Esophagus muscularis mucosa (tissue), 4 donors: ENCODE data around the gene RIC1. TPM values are rescaled to one million over a fixed set of nuclear protein-coding genes. Genes with fewer than 3 reads are reported as not detected.

Experiments
- DNase-seq: peaks from one replicate; pipeline ENCODE4 v3.0.0-alpha.2; 2017; ENCODE audit errors: extremely low spot score
- H3K27ac ChIP-seq, 4 donors: fragments of 200-600 bp; sonication (generic); replicated peaks in 1 of 4; 1 replicate in 3 of 4; 2 replicates in 1 of 4; pipeline ENCODE4 v1.5.1; 2016 to 2019; ENCODE audit warnings: mild to moderate bottlenecking in 1 of 4
- H3K27me3 ChIP-seq, 4 donors: fragments of 200-600 bp; sonication (generic); one replicate each; pipeline versions ENCODE4 v1.5.1 to v1.6.0; 2016 to 2019
- H3K36me3 ChIP-seq, 4 donors: fragments of 200-600 bp; sonication (generic); one replicate each; pipeline ENCODE4 v1.5.1; 2016 to 2019
- H3K4me1 ChIP-seq, 4 donors: fragments of 200-600 bp; sonication (generic); one replicate each; pipeline ENCODE4 v1.5.1; 2016 to 2019
- H3K4me3 ChIP-seq, 4 donors: fragments of 200-600 bp; sonication (generic); 1 replicate in 2 of 4; 2 replicates in 2 of 4; pipeline ENCODE4 v1.5.1; 2016 to 2019; ENCODE audit warnings: mild to moderate bottlenecking in 4 of 4, moderate library complexity in 1 of 4
- H3K9me3 ChIP-seq, 4 donors: fragments of 200-600 bp; sonication (generic); 1 replicate in 3 of 4; 2 replicates in 1 of 4; pipeline ENCODE4 v1.5.1; 2016 to 2019
- EP300 ChIP-seq: sonication (generic); formaldehyde crosslinking; IDR thresholded peaks from one replicate; pipeline ENCODE4 v1.6.1; 2017; ENCODE audit warnings: antibody characterized with exemption
- POLR2A ChIP-seq: fragments of 450-650 bp; IDR thresholded peaks from one replicate; pipeline ENCODE4 v1.6.1; 2017; ENCODE audit warnings: antibody characterized with exemption, moderate library complexity, mild to moderate bottlenecking, low read depth
- POLR2AphosphoS5 ChIP-seq, 2 donors: sonication (generic); formaldehyde crosslinking; IDR thresholded peaks; one replicate each; pipeline ENCODE4 v1.6.1; 2017; ENCODE audit warnings: antibody characterized with exemption in 2 of 2
- WGBS: methylation state at CpG from one replicate; pipeline ENCODE4 v1.1.5; 2018; 5-methylcytosine and 5-hydroxymethylcytosine counted together
- intact Hi-C: fragments of 100-400 bp; cut with DNase I; formaldehyde crosslinking; loops from one replicate; pipeline ENCODE4 v1.15.1; 2023
- total RNA-seq, 4 donors: library from RNA; depleted of rRNA; stranded (reverse); fragments of >200 nt; gene quantifications; one replicate each; pipeline versions ENCODE4 v1.1.0 to v1.2.1, GENCODE V29; 2016
- TF ChIP-seq, protein P1 (sequence below), 3 experiments: fragments of 200-600 bp in 2 of 3; fragments of 450-650 bp in 1 of 3; sonication (generic) in 2 of 3; IDR thresholded peaks; one replicate each; pipeline ENCODE4 v1.5.1; 2017 to 2019; ENCODE audit warnings: antibody characterized with exemption in 3 of 3, mild to moderate bottlenecking in 2 of 3, moderate library complexity in 1 of 3

RIC1 gene
- total RNA-seq, 4 donors from 2014 or later = 51.6 to 64.9 (median 57.4) TPM

DNA sequence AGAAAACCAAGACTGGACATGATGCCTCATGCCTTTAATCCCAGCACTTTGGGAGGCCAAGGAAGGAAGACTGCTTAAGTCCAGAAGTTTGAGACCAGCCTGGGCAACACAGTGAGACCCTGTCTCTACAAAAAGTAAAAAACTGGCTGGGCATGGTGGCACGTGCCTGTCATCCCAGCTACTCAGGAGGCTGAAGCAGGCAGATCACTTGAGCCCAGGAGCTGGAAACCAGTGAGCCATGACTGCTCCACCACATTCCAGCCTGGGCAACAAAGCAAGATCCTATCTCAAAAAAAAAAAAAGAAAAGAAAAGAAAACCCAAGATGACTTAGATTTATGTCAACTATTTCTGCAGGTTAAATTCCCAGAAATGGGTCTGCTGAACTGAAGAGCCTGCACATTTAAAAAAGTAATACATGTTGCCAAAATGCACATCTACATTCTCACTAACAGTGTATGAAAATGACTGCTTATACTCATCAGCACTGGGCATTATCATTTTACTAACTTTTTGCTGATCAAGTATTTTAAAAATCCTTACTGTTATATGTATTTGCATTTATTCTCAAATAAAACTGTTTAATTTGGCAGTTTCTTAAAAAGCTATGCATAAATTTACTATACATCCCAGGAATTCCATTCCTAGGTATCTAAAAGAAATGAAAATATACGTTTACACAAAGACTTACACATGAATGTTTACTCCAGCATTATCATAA lies 189.7 kb downstream of the RIC1 start:
- Histone ChIP-seq H3K4me3 (no peak overlapping the region), H3K27me3 (no peaks in the 10 kb centered on the region), H3K4me1 (no peaks in the 10 kb centered on the region), H3K27ac (no peak overlapping the region), H3K36me3 (peaks cover 0 to 44% (median 17%) of the 10 kb centered on the region in 4 donors), H3K9me3 (no peaks in the 10 kb centered on the region)
- intact Hi-C loops = no loop called here
- 93% methylated on average over 2 of the region's 2 CpGs for WGBS
- DNase-seq = no peak
- TF ChIP-seq POLR2A (no peak), POLR2AphosphoS5 (IDR thresholded peaks at IDR 0.05) (no peak), EP300 (no peak)
- TF ChIP-seq, protein P1, sequence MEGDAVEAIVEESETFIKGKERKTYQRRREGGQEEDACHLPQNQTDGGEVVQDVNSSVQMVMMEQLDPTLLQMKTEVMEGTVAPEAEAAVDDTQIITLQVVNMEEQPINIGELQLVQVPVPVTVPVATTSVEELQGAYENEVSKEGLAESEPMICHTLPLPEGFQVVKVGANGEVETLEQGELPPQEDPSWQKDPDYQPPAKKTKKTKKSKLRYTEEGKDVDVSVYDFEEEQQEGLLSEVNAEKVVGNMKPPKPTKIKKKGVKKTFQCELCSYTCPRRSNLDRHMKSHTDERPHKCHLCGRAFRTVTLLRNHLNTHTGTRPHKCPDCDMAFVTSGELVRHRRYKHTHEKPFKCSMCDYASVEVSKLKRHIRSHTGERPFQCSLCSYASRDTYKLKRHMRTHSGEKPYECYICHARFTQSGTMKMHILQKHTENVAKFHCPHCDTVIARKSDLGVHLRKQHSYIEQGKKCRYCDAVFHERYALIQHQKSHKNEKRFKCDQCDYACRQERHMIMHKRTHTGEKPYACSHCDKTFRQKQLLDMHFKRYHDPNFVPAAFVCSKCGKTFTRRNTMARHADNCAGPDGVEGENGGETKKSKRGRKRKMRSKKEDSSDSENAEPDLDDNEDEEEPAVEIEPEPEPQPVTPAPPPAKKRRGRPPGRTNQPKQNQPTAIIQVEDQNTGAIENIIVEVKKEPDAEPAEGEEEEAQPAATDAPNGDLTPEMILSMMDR (IDR thresholded peaks at IDR 0.05) = no peak

DNA sequence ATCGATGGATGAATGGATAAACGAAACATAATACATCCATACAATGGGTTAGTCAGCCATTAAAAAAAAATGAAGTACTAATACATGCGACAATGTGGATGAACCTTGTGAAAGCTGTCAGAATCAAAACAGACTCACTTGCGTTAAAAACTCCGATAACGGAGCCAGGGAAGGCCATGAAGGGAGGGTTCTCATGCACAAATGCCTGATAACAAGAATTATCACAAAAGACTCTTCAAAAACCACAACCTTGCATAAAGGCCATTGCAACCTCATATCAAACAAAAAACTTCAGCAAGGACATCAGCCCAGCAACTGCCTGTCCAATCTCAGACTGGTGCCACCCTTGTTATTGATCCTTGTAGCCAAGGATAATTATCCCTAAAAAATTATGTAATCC lies 190.3 kb downstream of the RIC1 start:
- peaks cover 0 to 46% (median 19%) of the 10 kb centered on the region in 4 donors for H3K36me3 ChIP-seq
- intact Hi-C loops = no loop called here
- no peaks in the 10 kb centered on the region for H3K4me1 ChIP-seq
- no peaks in the 10 kb centered on the region for H3K9me3 ChIP-seq
- no peak overlapping the region for H3K27ac ChIP-seq
- no peak for DNase-seq
- 95% methylated on average over 6 of the region's 6 CpGs for WGBS
- TF ChIP-seq, protein P1 (IDR thresholded peaks at IDR 0.05) = no peak
- TF ChIP-seq EP300 (no peak), POLR2AphosphoS5 (IDR thresholded peaks at IDR 0.05) (no peak), POLR2A (no peak)
- H3K27me3 ChIP-seq = no peaks in the 10 kb centered on the region
- H3K4me3 ChIP-seq = no peak overlapping the region

GRCh38 chr9:5820425-5820824 lies 191.5 kb downstream of the RIC1 start:
- Histone ChIP-seq H3K4me1 (no peaks in the 10 kb centered on the region), H3K27ac (no peak overlapping the region), H3K36me3 (peaks cover 0 to 53% (median 25%) of the 10 kb centered on the region in 4 donors), H3K4me3 (no peak overlapping the region), H3K9me3 (no peaks in the 10 kb centered on the region), H3K27me3 (no peaks in the 10 kb centered on the region)
- TF ChIP-seq POLR2AphosphoS5 (IDR thresholded peaks at IDR 0.05) = no peak
- TF ChIP-seq, protein P1 (IDR thresholded peaks at IDR 0.05) = no peak
- no peak for TF ChIP-seq EP300
- no peak for TF ChIP-seq POLR2A
- DNase-seq = no peak
- WGBS = 92% methylated on average over 1 of the region's 1 CpG
- intact Hi-C loops = no loop called here

DNA sequence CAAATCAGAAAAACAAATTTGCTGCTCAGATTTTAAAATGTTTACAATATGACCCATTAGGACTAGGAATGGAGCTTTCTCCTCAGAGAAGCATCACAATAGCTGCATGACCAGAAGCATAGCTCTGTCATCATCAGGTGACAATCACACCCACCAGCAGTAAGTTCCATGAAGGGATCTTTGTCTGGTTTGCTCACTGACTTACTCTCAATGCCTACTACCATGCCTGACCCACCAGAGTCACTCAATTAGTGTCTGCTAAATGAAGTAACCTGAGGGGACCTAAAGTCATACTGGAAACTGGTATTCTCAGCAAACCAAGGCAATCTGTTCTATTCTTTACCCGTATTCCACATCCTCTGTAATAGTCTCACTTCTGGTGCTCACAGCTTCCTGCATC lies 196.3 kb downstream of the RIC1 start:
- no peak for DNase-seq

More for the DNA sequence above, 196.3 kb downstream of the RIC1 start:
- intact Hi-C loops = loop anchor here (5.0 kb wide), 1 partner anchor 193 kb away; no protein-coding TSS in a partner anchor
- Histone ChIP-seq H3K27me3 (no peaks in the 10 kb centered on the region), H3K27ac (no peak overlapping the region), H3K9me3 (no peaks in the 10 kb centered on the region), H3K36me3 (peaks cover 0 to 70% (median 22%) of the 10 kb centered on the region in 4 donors), H3K4me1 (no peaks in the 10 kb centered on the region), H3K4me3 (no peak overlapping the region)
- 73% methylated on average over 1 of the region's 1 CpG for WGBS
- no peak for TF ChIP-seq EP300
- TF ChIP-seq POLR2AphosphoS5 (IDR thresholded peaks at IDR 0.05) = no peak
- TF ChIP-seq, protein P1 (IDR thresholded peaks at IDR 0.05) = no peak
- no peak for TF ChIP-seq POLR2A

Other genes starting within 250 kb of the RIC1 start
- gene PLGRKT, start 191.2 kb upstream of the RIC1 start, total RNA-seq = 10 to 100 TPM; 11.1 to 18.3 (median 11.7) TPM
- gene CD274, start 178.6 kb upstream of the RIC1 start, total RNA-seq = 1 to 10 TPM in 3 of 4 donors, under 1 TPM in 1; 0.65 to 4.5 (median 2.6) TPM
- 1 to 10 TPM; 2.5 to 4.2 (median 2.9) TPM for gene PDCD1LG2, start 118.6 kb upstream of the RIC1 start, total RNA-seq
- gene ERMP1, start 204.0 kb downstream of the RIC1 start, total RNA-seq = 1 to 10 TPM; 7.3 to 10.0 (median 9.4) TPM